CD14-positive monocyte (primary cell): ENCODE results near the gene KLHL10. TPM values are rescaled to one million over a fixed set of nuclear protein-coding genes. Genes with fewer than 3 reads are reported as not detected.
"Not testable (repeated sequence)": the region's sequence is repeated elsewhere in the genome, so short reads cannot be mapped to it uniquely, and the experiment has no call there.

Source experiments
- DNase-seq, 3 donors: peaks; one replicate each; pipeline ENCODE4 v3.0.0-alpha.2; 2011 to 2022
- H2AFZ ChIP-seq: 2 replicates; pipeline ENCODE4 v1.6.0; 2012; ENCODE audit warnings: mild to moderate bottlenecking, low read depth, low read length, inconsistent platforms; ENCODE audit not compliant: insufficient read depth, poor library complexity, severe bottlenecking
- H3K27ac ChIP-seq, 2 donors: 1 replicate in 1 of 2; 2 replicates in 1 of 2; pipeline ENCODE4 v1.5.1; 2012 to 2013; ENCODE audit warnings: low read length in 2 of 2, control low read depth in 1 of 2, inconsistent platforms in 1 of 2, low read depth in 1 of 2, mild to moderate bottlenecking in 1 of 2
- H3K27me3 ChIP-seq, 2 donors: one replicate each; pipeline versions ENCODE4 v1.6.0 to v1.6.1; 2011 to 2013; ENCODE audit warnings: low read length in 2 of 2; ENCODE audit not compliant: control insufficient read depth in 2 of 2, insufficient read depth in 2 of 2
- H3K36me3 ChIP-seq, 2 donors: replicated peaks in 1 of 2; 1 replicate in 1 of 2; 2 replicates in 1 of 2; pipeline versions ENCODE4 v1.5.1 to v1.6.1; 2012 to 2013; ENCODE audit warnings: low read length in 2 of 2, control low read depth in 1 of 2, inconsistent platforms in 1 of 2, mild to moderate bottlenecking in 1 of 2; ENCODE audit not compliant: insufficient read depth in 2 of 2, control insufficient read depth in 1 of 2
- H3K4me1 ChIP-seq, 2 donors: 1 replicate in 1 of 2; 2 replicates in 1 of 2; pipeline versions ENCODE4 v1.5.1 to v1.6.1; 2012 to 2013; ENCODE audit warnings: low read length in 2 of 2, control low read depth in 1 of 2, inconsistent platforms in 1 of 2, mild to moderate bottlenecking in 1 of 2, moderate library complexity in 1 of 2; ENCODE audit not compliant: insufficient read depth in 2 of 2, control insufficient read depth in 1 of 2
- H3K4me2 ChIP-seq: replicated peaks from 2 replicates; pipeline ENCODE3; 2012; ENCODE audit warnings: low read length, moderate library complexity, mild to moderate bottlenecking; ENCODE audit not compliant: poor library complexity, severe bottlenecking; ENCODE audit errors: extremely low read depth
- H3K4me3 ChIP-seq, 3 experiments: fragments of 200-600 bp in 1 of 3; sonication (generic) in 1 of 3; replicated peaks in 1 of 3; 1 replicate in 2 of 3; 2 replicates in 1 of 3; pipeline ENCODE4 v1.5.1; 2011 to 2013; ENCODE audit warnings: low read length in 3 of 3, mild to moderate bottlenecking in 3 of 3, control low read depth in 2 of 3, low read depth in 2 of 3, inconsistent platforms in 1 of 3, moderate library complexity in 1 of 3
- H3K79me2 ChIP-seq: 2 replicates; pipeline ENCODE4 v1.6.0; 2012; ENCODE audit warnings: mild to moderate bottlenecking, control low read depth, inconsistent platforms, low read length, moderate library complexity; ENCODE audit not compliant: insufficient read depth
- H3K9ac ChIP-seq: 2 replicates; pipeline ENCODE4 v1.6.0; 2017; ENCODE audit warnings: low read length, mild to moderate bottlenecking; ENCODE audit not compliant: insufficient read depth, poor library complexity, severe bottlenecking
- H3K9me3 ChIP-seq, 2 donors: replicated peaks in 1 of 2; 1 replicate in 1 of 2; 2 replicates in 1 of 2; pipeline versions ENCODE4 v1.5.1 to v1.6.1; 2012 to 2013; ENCODE audit warnings: low read length in 2 of 2, control low read depth in 1 of 2; ENCODE audit not compliant: control insufficient read depth in 1 of 2, insufficient read depth in 1 of 2
- H4K20me1 ChIP-seq: 2 replicates; pipeline ENCODE4 v1.6.0; 2012; ENCODE audit warnings: mild to moderate bottlenecking, low read length, control low read depth, moderate library complexity; ENCODE audit not compliant: insufficient read depth
- H3K27ac Mint-ChIP-seq, 7 donors: one replicate each; pipeline ENCODE4 v1.8.0; 2020; ENCODE audit warnings: mild to moderate bottlenecking in 7 of 7, mixed read lengths in 7 of 7, moderate library complexity in 6 of 7, inconsistent platforms in 2 of 7
- H3K27me3 Mint-ChIP-seq, 3 donors: one replicate each; pipeline ENCODE4 v1.8.0; 2021 to 2022; ENCODE audit warnings: low read depth in 3 of 3, mild to moderate bottlenecking in 3 of 3, mixed read lengths in 3 of 3, moderate library complexity in 3 of 3, inconsistent platforms in 1 of 3
- H3K36me3 Mint-ChIP-seq, 2 donors: one replicate each; pipeline ENCODE4 v1.8.0; 2020; ENCODE audit warnings: mixed read lengths in 2 of 2, inconsistent platforms in 1 of 2, mild to moderate bottlenecking in 1 of 2
- H3K4me1 Mint-ChIP-seq: one replicate; pipeline ENCODE4 v1.8.0; 2020; ENCODE audit warnings: mild to moderate bottlenecking, mixed read lengths
- H3K4me3 Mint-ChIP-seq, 2 donors: one replicate each; pipeline ENCODE4 v1.8.0; 2020; ENCODE audit warnings: mild to moderate bottlenecking in 2 of 2, mixed read lengths in 2 of 2, moderate library complexity in 1 of 2
- H3K9me3 Mint-ChIP-seq, 7 donors: one replicate each; pipeline ENCODE4 v1.8.0; 2020 to 2022; ENCODE audit warnings: mixed read lengths in 7 of 7, mild to moderate bottlenecking in 6 of 7, moderate library complexity in 6 of 7, inconsistent platforms in 2 of 7
- CTCF ChIP-seq: fragments of 200-600 bp; IDR thresholded peaks from one replicate; pipeline ENCODE4 v1.8.0; 2022; ENCODE audit warnings: antibody characterized with exemption, mild to moderate bottlenecking
- whole genome bisulfite sequencing: methylation state at CpG from one replicate; pipeline ENCODE4 v1.1.5; 2013; ENCODE audit warnings: missing lambda C conversion rate; ENCODE audit not compliant: insufficient coverage; 5-methylcytosine and 5-hydroxymethylcytosine counted together
- intact Hi-C, 2 donors: fragments of 100-400 bp; cut with micrococcal nuclease; formaldehyde crosslinking; loops; one replicate each; pipeline versions ENCODE4 v1.15.0 to v1.15.1; 2023
- polyA plus RNA-seq, 3 donors: library from polyadenylated mRNA; depleted of rRNA in 1 of 3; unstranded in 2 of 3; stranded (reverse) in 1 of 3; fragments of 300-500 nt in 2 of 3; fragments of >200 nt in 1 of 3; fragmentation: Illumina TruSeq in 2 of 3; gene quantifications; 1 replicate in 2 of 3; 2 replicates in 1 of 3; pipeline ENCODE4 v1.2.3, GENCODE V29; 2012 to 2021

KLHL10 gene
- polyA plus RNA-seq, 3 donors, result 0.15 TPM; not detected in 2

GRCh38 chr17:41825175-41825845 is 12.3 kb upstream of the KLHL10 start:
- Mint-ChIP-seq H3K36me3 (peaks cover 5 to 8% of the 10 kb centered on the region in 2 donors), H3K9me3 (peaks cover 0 to 2% (median 0%) of the 10 kb centered on the region in 7 donors), H3K4me3 (no peak overlapping the region), H3K4me1 (no peaks in the 10 kb centered on the region), H3K27me3 (peaks cover 0 to 3% (median 1%) of the 10 kb centered on the region in 3 donors), H3K27ac (no peak overlapping the region)
- H3K79me2 ChIP-seq, result no peaks in the 10 kb centered on the region
- no peak overlapping the region for H3K27ac ChIP-seq
- no peak for TF ChIP-seq CTCF
- H4K20me1 ChIP-seq, result no peaks in the 10 kb centered on the region
- WGBS, result 97% methylated on average over 19 of the region's 19 CpGs
- no peaks in the 10 kb centered on the region for H3K9me3 ChIP-seq
- no peaks in the 10 kb centered on the region for H3K27me3 ChIP-seq
- no peak overlapping the region for H2AFZ ChIP-seq
- no peak overlapping the region for H3K9ac ChIP-seq
- no peak overlapping the region for H3K4me2 ChIP-seq
- no peak for DNase-seq
- peaks cover 6 to 9% of the 10 kb centered on the region in 2 donors for H3K36me3 ChIP-seq
- H3K4me3 ChIP-seq, result no peak overlapping the region
- intact Hi-C loops, result no loop called here
- no peaks in the 10 kb centered on the region for H3K4me1 ChIP-seq

DNA sequence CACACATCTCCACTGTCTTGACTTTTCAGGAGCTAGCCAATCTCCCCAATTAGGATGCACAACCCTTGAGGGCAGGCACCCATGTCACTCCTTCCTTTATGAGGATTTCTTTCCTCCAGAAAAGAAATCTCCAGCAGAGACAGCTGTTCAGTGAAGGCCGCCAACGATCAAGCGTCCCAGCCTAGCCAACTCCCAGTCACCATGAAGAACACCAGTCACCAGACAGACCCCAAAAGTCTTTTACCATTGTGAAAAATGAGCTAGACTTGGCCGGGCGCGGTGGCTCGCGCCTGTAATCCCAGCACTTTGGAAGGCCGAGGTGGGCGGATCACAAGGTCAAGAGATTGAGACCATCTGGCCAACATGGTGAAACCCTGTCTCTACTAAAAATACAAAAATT is 7.7 kb upstream of the KLHL10 start:
- H3K4me1 Mint-ChIP-seq, H4K20me1 ChIP-seq, H3K4me2 ChIP-seq, H3K4me3 ChIP-seq, H3K9ac ChIP-seq, intact Hi-C loops, H3K27ac ChIP-seq, H2AFZ ChIP-seq, H3K79me2 ChIP-seq, H3K9me3 ChIP-seq, H3K4me3 Mint-ChIP-seq, H3K27me3 ChIP-seq, DNase-seq, H3K4me1 ChIP-seq, H3K27me3 Mint-ChIP-seq, H3K9me3 Mint-ChIP-seq: not testable (repeated sequence)
- Mint-ChIP-seq H3K36me3 (peaks cover 9 to 11% of the 10 kb centered on the region in 2 donors), H3K27ac (peak overlapping the region in 1 of 7 donors; percentile 46)
- peaks cover 9 to 11% of the 10 kb centered on the region in 2 donors for H3K36me3 ChIP-seq
- WGBS, result 81% methylated on average over 10 of the region's 10 CpGs
